Activated CD8-positive, alpha-beta T cell treated with anti-CD3 and anti-CD28 coated beads for 36 hours (primary cell): ENCODE results near the gene ADAM19. TPM values are rescaled to one million over a fixed set of nuclear protein-coding genes. Genes with fewer than 3 reads are reported as not detected.

Experiments
- ATAC-seq: fragments of 200-7000 bp; cut with Tn5 transposase; one replicate; pipeline ENCODE4 v1.10.0; 2021; ENCODE audit warnings: mild to moderate bottlenecking, moderate library complexity
- CTCF ChIA-PET: fragments of 350-600 bp; sonication (Branson Sonifier 250); formaldehyde crosslinking; loops from one replicate; lab custom pipeline; 2021; ENCODE audit warnings: antibody characterized with exemption; lab: Charles Lee
- POLR2A ChIA-PET: fragments of 350-600 bp; sonication (Branson Sonifier 250); formaldehyde crosslinking; loops from one replicate; lab custom pipeline; 2021; ENCODE audit warnings: antibody characterized with exemption; lab: Charles Lee
- DNase-seq: peaks from one replicate; pipeline ENCODE4 v3.0.0-alpha.2; 2020
- H3K27ac Mint-ChIP-seq: one replicate; pipeline ENCODE4 v1.8.0; 2021; ENCODE audit warnings: mild to moderate bottlenecking, mixed read lengths
- H3K27me3 Mint-ChIP-seq: one replicate; pipeline ENCODE4 v1.8.0; 2021; ENCODE audit warnings: mixed read lengths
- H3K36me3 Mint-ChIP-seq: one replicate; pipeline ENCODE4 v1.8.0; 2021; ENCODE audit warnings: low read depth, mixed read lengths
- H3K4me1 Mint-ChIP-seq: one replicate; pipeline ENCODE4 v1.8.0; 2021; ENCODE audit warnings: low read depth, mixed read lengths
- H3K4me3 Mint-ChIP-seq: one replicate; pipeline ENCODE4 v1.8.0; 2021; ENCODE audit warnings: mild to moderate bottlenecking, moderate library complexity, mixed read lengths
- H3K9me3 Mint-ChIP-seq: one replicate; pipeline ENCODE4 v1.8.0; 2021; ENCODE audit warnings: mixed read lengths
- intact Hi-C: fragments of 100-400 bp; cut with micrococcal nuclease; formaldehyde crosslinking; loops from one replicate; pipeline ENCODE4 v1.10.0; 2022
- total RNA-seq, 2 experiments: library from RNA; stranded (reverse); gene quantifications; one replicate each; pipeline ENCODE4 v1.2.3, GENCODE V29; 2021
- TF ChIP-seq, protein P1 (sequence below): fragments of 200-600 bp; IDR thresholded peaks from one replicate; pipeline ENCODE4 v1.8.0; 2022; ENCODE audit warnings: antibody characterized with exemption, mild to moderate bottlenecking

ADAM19 gene
- total RNA-seq, 2 experiments from 2014 or later, result 12.3 to 12.9 TPM

DNA sequence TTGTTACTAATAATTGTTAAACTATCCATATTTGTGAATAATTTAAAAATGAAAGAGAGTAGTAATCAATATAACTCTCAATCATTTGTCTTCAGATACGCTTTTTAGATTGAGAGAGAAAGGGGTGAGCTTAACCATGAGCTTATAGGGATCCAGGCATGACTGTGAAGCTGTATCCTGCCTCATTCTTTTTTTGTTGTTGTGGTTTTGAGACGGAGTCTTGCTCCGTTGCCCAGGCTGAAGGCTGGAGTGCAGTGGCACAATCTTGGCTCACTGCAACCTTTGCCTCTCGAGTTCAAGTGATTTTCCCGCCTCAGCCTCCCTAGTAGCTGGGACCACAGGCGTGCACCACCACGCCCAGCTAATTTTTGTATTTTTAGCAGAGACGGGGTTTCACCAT lies 71.5 kb downstream of the ADAM19 start:
- DNase-seq (no peak), ATAC-seq (no peak)
- Mint-ChIP-seq H3K9me3 (no peaks in the 10 kb centered on the region), H3K36me3 (no peaks in the 10 kb centered on the region), H3K27ac (no peak overlapping the region), H3K4me1 (no peaks in the 10 kb centered on the region), H3K27me3 (no peaks in the 10 kb centered on the region), H3K4me3 (no peak overlapping the region)
- CTCF ChIA-PET, result interaction anchor here (1.0 to 2.1 kb wide), 2 partner anchors 32 to 239 kb away, joined by 4 to 8 read pairs; partner anchors contain the start of gene LSM11
- intact Hi-C loops, result no loop called here
- POLR2A ChIA-PET, result no interaction called here
- TF ChIP-seq, protein P1, sequence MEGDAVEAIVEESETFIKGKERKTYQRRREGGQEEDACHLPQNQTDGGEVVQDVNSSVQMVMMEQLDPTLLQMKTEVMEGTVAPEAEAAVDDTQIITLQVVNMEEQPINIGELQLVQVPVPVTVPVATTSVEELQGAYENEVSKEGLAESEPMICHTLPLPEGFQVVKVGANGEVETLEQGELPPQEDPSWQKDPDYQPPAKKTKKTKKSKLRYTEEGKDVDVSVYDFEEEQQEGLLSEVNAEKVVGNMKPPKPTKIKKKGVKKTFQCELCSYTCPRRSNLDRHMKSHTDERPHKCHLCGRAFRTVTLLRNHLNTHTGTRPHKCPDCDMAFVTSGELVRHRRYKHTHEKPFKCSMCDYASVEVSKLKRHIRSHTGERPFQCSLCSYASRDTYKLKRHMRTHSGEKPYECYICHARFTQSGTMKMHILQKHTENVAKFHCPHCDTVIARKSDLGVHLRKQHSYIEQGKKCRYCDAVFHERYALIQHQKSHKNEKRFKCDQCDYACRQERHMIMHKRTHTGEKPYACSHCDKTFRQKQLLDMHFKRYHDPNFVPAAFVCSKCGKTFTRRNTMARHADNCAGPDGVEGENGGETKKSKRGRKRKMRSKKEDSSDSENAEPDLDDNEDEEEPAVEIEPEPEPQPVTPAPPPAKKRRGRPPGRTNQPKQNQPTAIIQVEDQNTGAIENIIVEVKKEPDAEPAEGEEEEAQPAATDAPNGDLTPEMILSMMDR, result no peak

DNA sequence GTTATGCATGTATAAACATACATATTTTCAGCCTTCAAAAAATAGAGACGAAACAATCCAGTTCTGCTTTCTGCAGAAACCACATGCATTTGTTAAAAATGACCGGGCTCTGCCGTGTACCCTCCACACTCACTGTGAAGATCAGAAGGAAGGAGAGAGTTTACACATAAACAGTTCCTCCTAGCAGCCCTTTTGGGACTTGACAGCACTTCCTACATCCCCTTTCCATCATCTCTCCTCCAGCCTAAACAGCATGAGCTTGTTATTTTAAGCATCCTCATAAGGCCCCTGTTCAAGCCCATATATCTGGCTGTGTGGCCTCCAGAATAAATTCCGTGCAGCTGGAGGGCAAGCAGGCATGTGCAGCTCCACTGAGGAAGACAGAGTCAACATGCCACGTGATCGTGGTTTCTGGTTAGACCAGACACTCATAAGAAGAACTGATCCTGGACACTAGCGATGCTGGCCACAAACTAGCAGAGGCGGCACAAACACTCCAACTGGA lies 73.4 kb downstream of the ADAM19 start:
- CTCF ChIA-PET, result interaction anchor here (2.2 kb wide), 1 partner anchor 241 kb away, joined by 7 read pairs; the partner anchor contains the start of gene LSM11
- Mint-ChIP-seq H3K27ac (no peak overlapping the region), H3K36me3 (no peaks in the 10 kb centered on the region), H3K4me3 (no peak overlapping the region), H3K9me3 (no peaks in the 10 kb centered on the region), H3K27me3 (no peaks in the 10 kb centered on the region), H3K4me1 (no peaks in the 10 kb centered on the region)
- TF ChIP-seq, protein P1, result no peak
- DNase-seq (no peak), ATAC-seq (no peak)
- POLR2A ChIA-PET, result interaction anchor here (0.8 kb wide), 1 partner anchor 105 kb away, joined by 3 read pairs; no protein-coding TSS in a partner anchor
- intact Hi-C loops, result no loop called here

DNA sequence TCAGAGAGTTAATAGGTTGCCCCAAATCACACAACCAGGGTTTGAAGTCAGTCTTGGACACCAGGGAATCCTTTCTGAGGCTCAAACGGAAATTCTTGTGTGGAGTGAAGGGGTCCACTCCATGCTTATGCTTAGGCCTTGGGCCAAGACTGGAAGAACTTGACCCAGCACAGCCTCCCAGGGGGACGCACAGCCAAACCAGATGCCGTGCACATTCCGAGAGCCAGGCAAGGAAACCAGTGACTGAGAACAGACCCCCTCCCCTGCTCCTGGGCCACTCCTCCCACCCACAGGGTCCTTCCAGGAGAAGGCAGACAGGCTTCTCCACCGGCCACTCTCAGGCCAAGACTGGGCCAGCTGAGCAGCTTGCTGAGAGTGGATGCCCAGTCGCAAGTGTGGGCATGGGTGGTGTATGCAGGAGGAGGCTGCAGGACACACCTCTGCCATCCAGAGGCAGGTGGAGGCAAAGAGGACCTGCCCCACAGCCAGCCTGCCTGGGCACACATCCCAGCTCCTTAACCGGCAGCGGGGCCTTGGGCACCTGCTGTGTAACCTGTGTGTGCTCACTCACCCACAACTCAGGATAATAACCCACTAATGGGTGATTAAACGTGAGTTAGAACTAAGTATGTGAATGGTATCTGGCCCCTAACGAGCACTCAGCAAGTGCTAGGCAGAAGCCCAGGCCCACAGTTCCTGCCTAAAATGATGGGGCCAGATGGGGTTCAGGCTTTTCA lies 77.5 kb downstream of the ADAM19 start:
- TF ChIP-seq, protein P1, result no peak
- H3K4me3 Mint-ChIP-seq, result no peak overlapping the region
- no peaks in the 10 kb centered on the region for H3K9me3 Mint-ChIP-seq
- CTCF ChIA-PET, result no interaction called here
- intact Hi-C loops, result no loop called here
- no peaks in the 10 kb centered on the region for H3K27me3 Mint-ChIP-seq
- no peak overlapping the region for H3K27ac Mint-ChIP-seq
- peaks cover 4% of the 10 kb centered on the region for H3K4me1 Mint-ChIP-seq
- no peak for ATAC-seq
- DNase-seq, result no peak
- H3K36me3 Mint-ChIP-seq, result peaks cover 3% of the 10 kb centered on the region
- POLR2A ChIA-PET, result no interaction called here

DNA sequence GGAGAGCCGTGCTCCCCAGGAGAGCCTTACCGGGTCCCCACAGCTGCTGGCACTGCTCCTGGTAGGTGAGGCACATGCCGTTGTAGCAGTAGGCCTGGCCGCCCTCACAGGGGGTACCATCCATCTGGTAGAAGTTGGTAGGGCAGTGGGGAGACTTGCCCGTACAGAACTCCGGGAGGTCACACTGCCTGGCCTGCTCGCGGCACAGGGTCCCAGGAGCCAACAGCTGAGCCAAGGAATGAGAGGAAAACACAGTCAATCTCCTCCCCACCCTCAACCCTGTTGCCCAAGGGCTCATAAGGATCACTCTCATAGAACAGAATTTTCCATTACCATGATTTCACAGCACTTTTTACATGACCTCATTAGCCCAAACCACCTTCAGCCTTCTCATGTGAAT lies 78.7 kb downstream of the ADAM19 start:
- TF ChIP-seq, protein P1, result no peak
- intact Hi-C loops, result no loop called here
- ChIA-PET CTCF (no interaction called here), POLR2A (no interaction called here)
- H3K36me3 Mint-ChIP-seq, result peaks cover 3% of the 10 kb centered on the region
- DNase-seq, result no peak
- peaks cover 4% of the 10 kb centered on the region for H3K4me1 Mint-ChIP-seq
- H3K27me3 Mint-ChIP-seq, result no peaks in the 10 kb centered on the region
- no peak overlapping the region for H3K4me3 Mint-ChIP-seq
- H3K9me3 Mint-ChIP-seq, result no peaks in the 10 kb centered on the region
- no peak overlapping the region for H3K27ac Mint-ChIP-seq
- ATAC-seq, result no peak

DNA sequence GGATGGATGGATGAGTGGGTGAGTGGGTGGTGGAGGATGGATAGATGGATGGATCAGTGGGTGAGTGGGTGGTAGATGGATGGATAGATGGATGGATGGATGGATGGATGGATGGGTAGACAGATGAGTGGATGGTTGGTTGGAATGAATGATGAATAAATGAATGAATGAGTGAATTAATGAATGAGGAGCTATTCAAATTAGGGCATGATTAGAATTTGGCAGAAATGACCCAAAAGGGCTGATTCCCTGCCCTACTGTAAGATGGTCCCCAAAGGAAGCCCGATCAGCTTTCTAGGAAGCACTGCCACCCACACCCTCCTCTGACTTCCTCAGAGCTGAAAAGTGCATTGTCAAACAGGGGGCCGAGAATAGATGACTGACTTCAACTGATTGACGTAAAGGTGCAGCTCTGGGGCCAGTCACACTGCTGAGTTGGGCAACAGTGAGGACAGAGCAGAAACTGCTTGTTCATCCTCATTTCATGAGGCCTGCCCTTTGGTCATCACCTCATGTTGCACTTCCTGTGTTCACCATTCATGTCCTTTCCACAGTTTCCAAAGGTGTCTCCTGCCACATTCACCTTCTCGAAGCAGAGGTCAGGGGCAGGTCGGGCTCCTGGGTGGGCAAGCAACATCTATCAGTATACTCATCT lies 81.3 kb downstream of the ADAM19 start:
- Mint-ChIP-seq H3K4me1 (peaks cover 4% of the 10 kb centered on the region), H3K27me3 (no peaks in the 10 kb centered on the region), H3K36me3 (peaks cover 3% of the 10 kb centered on the region), H3K9me3 (no peaks in the 10 kb centered on the region), H3K4me3 (no peak overlapping the region), H3K27ac (no peak overlapping the region)
- DNase-seq, result no peak
- ATAC-seq, result peak; percentile 13
- POLR2A ChIA-PET, result interaction anchor here (0.6 kb wide), 1 partner anchor 236 kb away, joined by 3 read pairs; no protein-coding TSS in a partner anchor
- TF ChIP-seq, protein P1, result no peak
- CTCF ChIA-PET, result interaction anchor here (1.2 kb wide), 1 partner anchor 249 kb away, joined by 3 read pairs; no protein-coding TSS in a partner anchor
- intact Hi-C loops, result no loop called here
